ENCODE data around the gene RPA3.

RPA3 gene

GRCh38 chr7:7703427-7703826, 15.0 kb downstream of the RPA3 start:
- H3K4me3 ChIP-seq (ENCODE audit: low read depth, low read length) = no peak overlapping the region
- no peak for TF ChIP-seq CTCF (IDR thresholded peaks at IDR 0.05; ENCODE audit: borderline replicate concordance, insufficient read depth, low read depth, low read length)

GRCh38 chr7:7702826-7703225, 15.6 kb downstream of the RPA3 start:
- no peak overlapping the region for H3K4me3 ChIP-seq (ENCODE audit: low read depth, low read length)
- TF ChIP-seq CTCF (IDR thresholded peaks at IDR 0.05; ENCODE audit: borderline replicate concordance, insufficient read depth, low read depth, low read length) = no peak

- TF ChIP-seq CTCF (IDR thresholded peaks at IDR 0.05; ENCODE audit: borderline replicate concordance, insufficient read depth, low read depth, low read length) = no peak
- H3K4me3 ChIP-seq (ENCODE audit: low read depth, low read length) = no peak overlapping the region
These were observed 16.9 kb downstream of the RPA3 start for GRCh38 chr7:7701527-7701926.

- TF ChIP-seq CTCF (IDR thresholded peaks at IDR 0.05; ENCODE audit: borderline replicate concordance, insufficient read depth, low read depth, low read length) = no peak
- no peak overlapping the region for H3K4me3 ChIP-seq (ENCODE audit: low read depth, low read length)
These were observed 18.4 kb downstream of the RPA3 start for GRCh38 chr7:7699970-7700369.

GRCh38 chr7:7699380-7699779, 19.0 kb downstream of the RPA3 start:
- TF ChIP-seq CTCF (IDR thresholded peaks at IDR 0.05; ENCODE audit: borderline replicate concordance, insufficient read depth, low read depth, low read length) = no peak
- no peak overlapping the region for H3K4me3 ChIP-seq (ENCODE audit: low read depth, low read length)

GRCh38 chr7:7698930-7699329, 19.5 kb downstream of the RPA3 start:
- no peak for TF ChIP-seq CTCF (IDR thresholded peaks at IDR 0.05; ENCODE audit: borderline replicate concordance, insufficient read depth, low read depth, low read length)
- no peak overlapping the region for H3K4me3 ChIP-seq (ENCODE audit: low read depth, low read length)

- no peak overlapping the region for H3K4me3 ChIP-seq (ENCODE audit: low read depth, low read length)
- TF ChIP-seq CTCF (IDR thresholded peaks at IDR 0.05; ENCODE audit: borderline replicate concordance, insufficient read depth, low read depth, low read length) = no peak
These were observed 21.8 kb downstream of the RPA3 start for GRCh38 chr7:7696458-7697119.

Measured in GM12875 (cell line).